Measurements from ENCODE around the gene OR4C3.
"Not testable (repeated sequence)": the region's sequence is repeated elsewhere in the genome, so short reads cannot be mapped to it uniquely, and the experiment has no call there.

The OR4C3 gene

DNA sequence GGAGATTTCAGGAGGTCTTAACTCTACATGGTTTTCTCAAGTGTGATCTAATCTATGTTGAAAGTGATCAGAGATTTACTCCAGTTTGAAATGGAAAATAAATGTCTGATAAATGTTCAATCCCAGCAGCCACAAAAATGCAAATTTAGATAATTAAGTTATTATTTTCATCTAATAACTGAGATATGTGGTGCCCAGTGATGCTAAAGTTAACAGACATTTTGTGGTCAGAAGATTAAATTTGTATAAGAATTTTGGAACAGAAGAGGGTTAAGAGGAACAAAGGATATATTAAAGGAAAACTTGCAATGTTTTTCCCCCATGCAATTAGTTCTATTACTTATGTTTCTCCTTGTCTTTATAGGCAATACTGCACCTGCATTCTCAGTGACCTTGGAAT is at the start of gene OR4C3:
Gene OR4C3, plus strand, starts transcription at position 301 of the 400 bp plus-strand sequence. CDS start 102 bp downstream, outside the sequence.
- not testable (repeated sequence) for H3K27ac ChIP-seq; DNase-seq (ENCODE audit: low read depth, low spot score)

- no peak within 1 kb of the TSS for H3K27ac ChIP-seq
- DNase-seq (ENCODE audit: low read depth, low spot score): no peak
Measured at GRCh38 chr11:48305923-48306322, 18.8 kb upstream of the OR4C3 start, which contains the start of gene OR4S1. Gene OR4S1, plus strand, starts transcription at chr11:48306223. Its CDS starts 0 bp downstream, at chr11:48306223.

GRCh38 chr11:48307760-48308386 is 16.8 kb upstream of the OR4C3 start:
- no peak overlapping the region for H3K27ac ChIP-seq
- peak; percentile 2 for DNase-seq (ENCODE audit: low read depth, low spot score)

GRCh38 chr11:48313590-48313989 is 11.1 kb upstream of the OR4C3 start:
- H3K27ac ChIP-seq; DNase-seq (ENCODE audit: low read depth, low spot score): not testable (repeated sequence)

DNA sequence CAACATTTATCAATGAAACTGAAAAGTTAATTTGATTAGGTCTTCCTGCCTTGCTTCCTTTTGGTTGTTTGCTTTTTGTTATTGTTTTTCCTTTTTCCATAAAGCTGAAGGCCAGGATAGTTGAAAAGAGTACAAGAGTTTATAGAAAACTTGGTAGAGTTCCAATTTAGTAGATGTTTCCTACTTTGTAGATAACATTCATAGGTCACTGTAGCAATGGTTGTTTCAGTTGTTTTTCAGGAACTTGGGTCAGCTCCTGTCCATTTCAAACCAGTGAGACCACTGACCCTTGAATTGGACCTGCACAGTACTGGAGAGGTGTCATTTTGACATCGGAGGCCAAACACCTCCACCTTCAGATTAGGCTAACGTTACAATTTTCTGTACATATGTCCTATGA is 4.9 kb upstream of the OR4C3 start:
- not testable (repeated sequence) for H3K27ac ChIP-seq; DNase-seq (ENCODE audit: low read depth, low spot score)

DNA sequence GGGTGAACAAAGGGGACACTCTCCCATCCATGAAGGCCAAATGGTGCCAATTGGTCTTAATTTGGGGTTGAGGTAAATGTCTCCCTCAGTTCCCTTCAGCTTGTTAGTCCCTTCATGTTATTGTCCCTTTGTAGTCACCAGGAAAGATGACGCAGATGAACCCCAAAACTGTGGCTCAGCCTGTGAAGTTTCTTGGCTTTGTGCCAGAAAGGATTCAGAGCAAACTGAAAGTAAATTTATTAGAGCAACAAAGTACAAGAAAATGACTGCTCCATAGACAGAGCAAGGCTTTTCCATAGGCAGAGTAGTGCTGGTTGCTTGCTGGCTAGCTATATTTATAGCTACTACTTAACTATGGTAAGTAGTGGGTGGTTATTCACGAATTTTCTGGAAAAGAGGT is 16.7 kb downstream of the OR4C3 start:
- DNase-seq (ENCODE audit: low read depth, low spot score): no peak
- no peak overlapping the region for H3K27ac ChIP-seq

- not testable (repeated sequence) for H3K27ac ChIP-seq; DNase-seq (ENCODE audit: low read depth, low spot score)
Measured at GRCh38 chr11:48342505-48342904, 17.8 kb downstream of the OR4C3 start.

GRCh38 chr11:48346286-48346685 is 21.6 kb downstream of the OR4C3 start:
- not testable (repeated sequence) for DNase-seq (ENCODE audit: low read depth, low spot score)

GRCh38 chr11:48354013-48354412 is 29.3 kb downstream of the OR4C3 start:
- DNase-seq (ENCODE audit: low read depth, low spot score): no peak

More at GRCh38 chr11:48346286-48346685, 21.6 kb downstream of the OR4C3 start:
- not testable (repeated sequence) for H3K27ac ChIP-seq

GRCh38 chr11:48354677-48355076 is 30.0 kb downstream of the OR4C3 start:
- no peak overlapping the region for H3K27ac ChIP-seq
- DNase-seq (ENCODE audit: low read depth, low spot score): no peak

More at GRCh38 chr11:48354013-48354412, 29.3 kb downstream of the OR4C3 start:
- H3K27ac ChIP-seq: no peak overlapping the region

GRCh38 chr11:48361289-48361688 is 36.6 kb downstream of the OR4C3 start:
- DNase-seq (ENCODE audit: low read depth, low spot score): not testable (repeated sequence)

GRCh38 chr11:48366365-48366764 is 41.6 kb downstream of the OR4C3 start, which contains the start of gene OR4C5:
Gene OR4C5, minus strand, starts transcription at chr11:48366465. Its CDS starts 0 bp downstream, at chr11:48366465.
- no peak within 1 kb of the TSS for H3K27ac ChIP-seq

More at GRCh38 chr11:48361289-48361688, 36.6 kb downstream of the OR4C3 start:
- not testable (repeated sequence) for H3K27ac ChIP-seq

More at GRCh38 chr11:48366365-48366764, 41.6 kb downstream of the OR4C3 start, which contains the start of gene OR4C5:
- DNase-seq (ENCODE audit: low read depth, low spot score): no peak
